H1 (cell line): ENCODE data around the gene ARHGAP5. TPM values are rescaled to one million over a fixed set of nuclear protein-coding genes. Genes with fewer than 3 reads are reported as not detected.
A peak's percentile ranks its signal among the peaks of the same experiment; 100 is the strongest.

ENCODE experiments used
- CTCF ChIA-PET: fragments of 300-600 bp; sonication (Branson Sonifier 250); formaldehyde crosslinking; loops from one replicate; lab custom pipeline; 2021; ENCODE audit not compliant: partially characterized antibody; lab: Charles Lee
- POLR2A ChIA-PET: fragments of 300-600 bp; sonication (Branson Sonifier 250); formaldehyde crosslinking; loops from one replicate; lab custom pipeline; 2021; ENCODE audit warnings: inconsistent platforms; ENCODE audit not compliant: partially characterized antibody; lab: Charles Lee
- DNase-seq, 2 experiments: peaks; one replicate each; pipeline versions ENCODE4 v3.0.0 to v3.0.0-alpha.2; 2010 to 2022; ENCODE audit warnings: low spot score in 2 of 2, low read depth in 1 of 2, mixed read lengths in 1 of 2
- FAIRE-seq: peaks from 2 replicates; lab custom pipeline; 2011; peaks lifted over from hg19 to GRCh38; lab: Jason Lieb, UNC
- H2AFZ ChIP-seq: 2 replicates; pipeline ENCODE4 v1.8.1; 2012; ENCODE audit warnings: low read length, inconsistent platforms
- H2AK5ac ChIP-seq: 2 replicates; pipeline ENCODE4 v1.6.1; 2013; ENCODE audit warnings: low read depth, low read length
- H2BK120ac ChIP-seq: replicated peaks from 2 replicates; pipeline ENCODE3; 2013; ENCODE audit warnings: low read depth, low read length, inconsistent platforms
- H2BK12ac ChIP-seq: 2 replicates; pipeline ENCODE4 v1.6.1; 2013; ENCODE audit warnings: low read depth, low read length
- H2BK15ac ChIP-seq: 2 replicates; pipeline ENCODE4 v1.6.1; 2013; ENCODE audit warnings: low read length
- H2BK20ac ChIP-seq: 2 replicates; pipeline ENCODE4 v1.6.1; 2013; ENCODE audit warnings: low read length
- H2BK5ac ChIP-seq: 2 replicates; pipeline ENCODE4 v1.6.1; 2013; ENCODE audit warnings: low read depth, low read length
- H3K14ac ChIP-seq: 2 replicates; pipeline ENCODE4 v1.6.1; 2013; ENCODE audit warnings: inconsistent platforms; ENCODE audit not compliant: insufficient read length
- H3K18ac ChIP-seq: 2 replicates; pipeline ENCODE4 v1.6.1; 2013; ENCODE audit warnings: low read length; ENCODE audit errors: extremely low read depth
- H3K23ac ChIP-seq: 2 replicates; pipeline ENCODE4 v1.6.1; 2013; ENCODE audit warnings: inconsistent platforms; ENCODE audit not compliant: insufficient read length
- H3K23me2 ChIP-seq: 2 replicates; pipeline ENCODE4 v1.6.1; 2013; ENCODE audit warnings: low read depth, low read length
- H3K27ac ChIP-seq: 2 replicates; pipeline ENCODE4 v1.6.1; 2011; ENCODE audit warnings: low read depth, low read length, inconsistent platforms
- H3K27me3 ChIP-seq, 4 experiments: replicated peaks in 1 of 4; 1 replicate in 1 of 4; 2 replicates in 3 of 4; pipeline versions ENCODE4 v1.6.1 to v1.8.1; 2011 to 2013; ENCODE audit warnings: low read length in 3 of 4, mild to moderate bottlenecking in 3 of 4, inconsistent platforms in 2 of 4, mixed read lengths in 2 of 4, moderate library complexity in 1 of 4; ENCODE audit not compliant: control insufficient read depth in 3 of 4, insufficient read depth in 3 of 4; ENCODE audit errors: extremely low read depth in 1 of 4
- H3K36me3 ChIP-seq, 4 experiments: 2 replicates each; pipeline versions ENCODE4 v1.6.1 to v1.8.1; 2011 to 2013; ENCODE audit warnings: mild to moderate bottlenecking in 4 of 4, low read length in 3 of 4, moderate library complexity in 2 of 4, control low read depth in 1 of 4, inconsistent platforms in 1 of 4; ENCODE audit not compliant: insufficient read depth in 4 of 4, control insufficient read depth in 2 of 4
- H3K4ac ChIP-seq: replicated peaks from 2 replicates; pipeline ENCODE3; 2013; ENCODE audit warnings: low read length, low read depth, mixed read lengths, inconsistent platforms; ENCODE audit not compliant: insufficient read length
- H3K4me1 ChIP-seq, 4 experiments: replicated peaks in 1 of 4; 1 replicate in 1 of 4; 2 replicates in 3 of 4; pipeline versions ENCODE4 v1.6.1 to v1.8.1; 2011 to 2013; ENCODE audit warnings: low read length in 3 of 4, inconsistent platforms in 2 of 4, mixed read lengths in 1 of 4; ENCODE audit not compliant: insufficient read depth in 4 of 4, control insufficient read depth in 3 of 4
- H3K4me2 ChIP-seq, 2 experiments: 2 replicates each; pipeline versions ENCODE4 v1.6.1 to v1.8.1; 2011 to 2013; ENCODE audit warnings: low read depth in 2 of 2, low read length in 2 of 2, control low read depth in 1 of 2, inconsistent platforms in 1 of 2, mild to moderate bottlenecking in 1 of 2; ENCODE audit not compliant: insufficient read depth in 1 of 2
- H3K4me3 ChIP-seq, 4 experiments: fragments of 200-600, 300-600 bp in 1 of 4; sonication (generic), shearing (Covaris generic), sonication (Bioruptor Twin) in 1 of 4; 2 replicates each; pipeline versions ENCODE4 v1.5.1 to v1.8.1; 2011 to 2016; ENCODE audit warnings: low read length in 4 of 4, low read depth in 3 of 4, control low read depth in 2 of 4, inconsistent platforms in 2 of 4, mild to moderate bottlenecking in 2 of 4, mixed read lengths in 1 of 4, moderate library complexity in 1 of 4; ENCODE audit not compliant: insufficient read depth in 2 of 4; ENCODE audit errors: extremely low read depth in 1 of 4
- H3K56ac ChIP-seq: replicated peaks from 2 replicates; pipeline ENCODE3; 2013; ENCODE audit warnings: low read depth, mild to moderate bottlenecking, mixed read lengths, low read length, inconsistent platforms; ENCODE audit not compliant: insufficient read length
- H3K79me1 ChIP-seq: 2 replicates; pipeline ENCODE4 v1.6.1; 2013; ENCODE audit warnings: low read depth, low read length, control low read depth
- H3K79me2 ChIP-seq, 2 experiments: 2 replicates each; pipeline versions ENCODE4 v1.6.1 to v1.8.1; 2012 to 2013; ENCODE audit warnings: low read length in 2 of 2, mild to moderate bottlenecking in 2 of 2, inconsistent platforms in 1 of 2; ENCODE audit not compliant: insufficient read depth in 2 of 2, control insufficient read depth in 1 of 2
- H3K9ac ChIP-seq, 4 experiments: replicated peaks in 1 of 4; 1 replicate in 1 of 4; 2 replicates in 3 of 4; pipeline versions ENCODE4 v1.6.1 to v1.8.1; 2011 to 2013; ENCODE audit warnings: low read depth in 3 of 4, low read length in 3 of 4, control low read depth in 2 of 4, mild to moderate bottlenecking in 2 of 4, moderate library complexity in 2 of 4, inconsistent platforms in 1 of 4; ENCODE audit errors: extremely low read depth in 1 of 4
- H3K9me3 ChIP-seq, 2 experiments: 2 replicates each; pipeline versions ENCODE4 v1.6.1 to v1.8.1; 2012 to 2013; ENCODE audit warnings: mild to moderate bottlenecking in 2 of 2, moderate library complexity in 2 of 2, control low read depth in 1 of 2, inconsistent platforms in 1 of 2, low read depth in 1 of 2, low read length in 1 of 2, mixed read lengths in 1 of 2; ENCODE audit not compliant: insufficient read depth in 2 of 2
- H4K20me1 ChIP-seq, 2 experiments: replicated peaks in 1 of 2; 2 replicates each; pipeline versions ENCODE3 to v1.8.1; 2011 to 2013; ENCODE audit warnings: inconsistent platforms in 2 of 2, low read length in 2 of 2, mild to moderate bottlenecking in 1 of 2; ENCODE audit not compliant: insufficient read depth in 2 of 2, control insufficient read depth in 1 of 2
- H4K5ac ChIP-seq: 2 replicates; pipeline ENCODE4 v1.6.1; 2013; ENCODE audit warnings: low read length, low read depth, mixed read lengths, inconsistent platforms; ENCODE audit not compliant: insufficient read length
- H4K8ac ChIP-seq: 2 replicates; pipeline ENCODE4 v1.8.0; 2013; ENCODE audit warnings: mild to moderate bottlenecking, moderate library complexity, low read length, inconsistent platforms; ENCODE audit not compliant: insufficient read depth; ENCODE audit errors: extremely low read depth
- H4K91ac ChIP-seq: replicated peaks from 2 replicates; pipeline ENCODE3; 2013; ENCODE audit warnings: low read length, mixed read lengths, inconsistent platforms; ENCODE audit not compliant: insufficient read length
- BCL11A ChIP-seq, 2 experiments: IDR thresholded peaks; one replicate each; pipeline ENCODE4 v1.6.1; 2011; ENCODE audit warnings: low read depth in 2 of 2, low read length in 2 of 2, mild to moderate bottlenecking in 2 of 2
- CEBPB ChIP-seq: IDR thresholded peaks from 2 replicates; pipeline ENCODE4 v1.6.1; 2012; ENCODE audit warnings: low read depth, low read length
- CHD2 ChIP-seq: IDR thresholded peaks from 2 replicates; pipeline ENCODE4 v1.6.1; 2012; ENCODE audit warnings: low read length, improper control_type of control experiment
- CTBP2 ChIP-seq: IDR thresholded peaks from 2 replicates; pipeline ENCODE4 v1.7.0; 2011; ENCODE audit warnings: borderline replicate concordance, mild to moderate bottlenecking, moderate library complexity, mixed read lengths, low read length; ENCODE audit not compliant: insufficient read depth, insufficient read length
- EGR1 ChIP-seq: IDR thresholded peaks from 2 replicates; pipeline ENCODE4 v1.6.1; 2011; ENCODE audit warnings: low read depth, low read length, borderline replicate concordance
- EZH2 ChIP-seq: fragments of 200-600 bp; sonication (generic); IDR thresholded peaks from 2 replicates; pipeline ENCODE4 v1.7.1; 2012; ENCODE audit warnings: low read depth, mild to moderate bottlenecking, moderate library complexity, low read length, inconsistent platforms; ENCODE audit not compliant: severe bottlenecking
- FOSL1 ChIP-seq: IDR thresholded peaks from 2 replicates; pipeline ENCODE4 v1.6.1; 2011; ENCODE audit warnings: mild to moderate bottlenecking, low read depth, low read length, moderate library complexity; ENCODE audit not compliant: insufficient read depth
- GTF2F1 ChIP-seq: IDR thresholded peaks from 2 replicates; pipeline ENCODE4 v1.6.1; 2012; ENCODE audit warnings: low read depth, low read length, improper control_type of control experiment, borderline replicate concordance
- KDM5A ChIP-seq: fragments of 200-600 bp; IDR thresholded peaks from 2 replicates; pipeline ENCODE4 v1.7.1; 2012; ENCODE audit warnings: mild to moderate bottlenecking, low read length, inconsistent platforms, mixed read lengths
- NANOG ChIP-seq: IDR thresholded peaks from 2 replicates; pipeline ENCODE4 v1.6.1; 2011; ENCODE audit warnings: low read length, low read depth, mild to moderate bottlenecking, inconsistent platforms; ENCODE audit not compliant: insufficient read depth, poor library complexity, severe bottlenecking
- RXRA ChIP-seq: IDR thresholded peaks from 2 replicates; pipeline ENCODE4 v1.6.1; 2011; ENCODE audit warnings: low read depth, mild to moderate bottlenecking, low read length, moderate library complexity; ENCODE audit not compliant: insufficient read depth
- SIN3A ChIP-seq, 2 experiments: IDR thresholded peaks in 1 of 2; conservative IDR thresholded peaks in 1 of 2; 2 replicates each; pipeline ENCODE4 v1.6.1; 2011 to 2012; ENCODE audit warnings: low read length in 2 of 2, improper control_type of control experiment in 1 of 2, low read depth in 1 of 2, mild to moderate bottlenecking in 1 of 2
- TAF1 ChIP-seq: IDR thresholded peaks from 2 replicates; pipeline ENCODE4 v1.6.1; 2011; ENCODE audit warnings: mild to moderate bottlenecking, low read depth, low read length
- TCF12 ChIP-seq: IDR thresholded peaks from 2 replicates; pipeline ENCODE4 v1.6.1; 2011; ENCODE audit warnings: low read depth, mild to moderate bottlenecking, low read length
- WGBS, 2 experiments: shearing (Covaris generic) in 1 of 2; methylation state at CpG; one replicate each; pipeline versions ENCODE4 v1.1.6 to v1.1.7; 2013 to 2015; ENCODE audit warnings: low lambda C conversion rate in 2 of 2, mixed read lengths in 2 of 2, inconsistent platforms in 1 of 2, low coverage in 1 of 2, missing lambda C conversion rate in 1 of 2; ENCODE audit not compliant: insufficient replicate concordance in 2 of 2, insufficient coverage in 1 of 2, insufficient read length in 1 of 2; ENCODE audit errors: extremely low coverage in 1 of 2, missing lambda C conversion rate in 1 of 2; 5-methylcytosine and 5-hydroxymethylcytosine counted together
- polyA plus RNA-seq, 7 experiments: library from polyadenylated mRNA; depleted of rRNA in 3 of 7; stranded (reverse) in 5 of 7; unstranded in 2 of 7; fragments of >200 nt in 5 of 7; fragments of 200-250 nt in 2 of 7; gene quantifications; 1 replicate in 5 of 7; 2 replicates in 1 of 7; 4 replicates in 1 of 7; pipeline versions ENCODE4 v1.2.1 to v1.2.3, GENCODE V29; 2011 to 2013; ENCODE audit warnings: missing spikeins in 2 of 7, mixed read lengths in 2 of 7
- total RNA-seq: library from RNA; stranded (reverse); fragmentation: NEBNext Ultra II Directional; extraction: Animal tissue kit (Norgen Biotek cat#: 25700); gene quantifications from 2 replicates; pipeline ENCODE4 v1.2.1, GENCODE V29; 2021

ARHGAP5 gene
- total and polyA plus RNA-seq, 2 of the 8 experiments (the other 6 are each of a cell fraction or from before 2014, with no cell fraction given): 7.8 to 77.3 TPM

- peaks cover 3 to 23% (median 7%) of the 10 kb centered on the region in 4 experiments; a peak in 4 of 8 replicates for H3K36me3 ChIP-seq
- H3K56ac ChIP-seq: no peak overlapping the region
- H2BK20ac ChIP-seq: no peak overlapping the region
- no peak overlapping the region for H3K18ac ChIP-seq
- ChIA-PET POLR2A (interaction anchor here (1.0 kb wide), 1 partner anchor 13 kb away, joined by 3 read pairs; the partner anchor contains the start of gene ARHGAP5), CTCF (no interaction called here)
- no peak overlapping the region for H2BK12ac ChIP-seq
- H4K8ac ChIP-seq: no peak overlapping the region
- H3K79me2 ChIP-seq: peaks cover 0 to 74% of the 10 kb centered on the region in 2 experiments; a peak in 3 of 4 replicates
- no peak overlapping the region for H3K14ac ChIP-seq
- no peak overlapping the region for H2BK15ac ChIP-seq
- H3K79me1 ChIP-seq: no peaks in the 10 kb centered on the region; the same call in 1 of the 2 replicates
- H3K9me3 ChIP-seq: no peaks in the 10 kb centered on the region
- no peak overlapping the region for H3K23ac ChIP-seq
- no peak overlapping the region for H3K9ac ChIP-seq
- H4K20me1 ChIP-seq: peaks cover 0 to 4% of the 10 kb centered on the region in 2 experiments
- H3K27ac ChIP-seq: no peak overlapping the region
- H3K4me2 ChIP-seq: no peak overlapping the region
- H3K4me1 ChIP-seq: peaks cover 0 to 4% (median 0%) of the 10 kb centered on the region in 4 experiments; a peak in 2 of 7 replicates
- no peak overlapping the region for H4K91ac ChIP-seq
- no peak overlapping the region for H2BK5ac ChIP-seq
- 93% methylated on average over 6 of the region's 6 CpGs; no CpG with 5 or more reads in 1 of the 2 experiments for WGBS, 2 experiments
- H2BK120ac ChIP-seq: no peak overlapping the region
- H2AFZ ChIP-seq: no peak overlapping the region
- H4K5ac ChIP-seq: no peak overlapping the region
- no peak overlapping the region for H3K4me3 ChIP-seq
- H3K23me2 ChIP-seq: no peaks in the 10 kb centered on the region; the same call in 1 of the 2 replicates
- no peak overlapping the region for H2AK5ac ChIP-seq
- DNase-seq (no peak), FAIRE-seq (peak; percentile 39)
- H3K4ac ChIP-seq: no peak overlapping the region
- H3K27me3 ChIP-seq: no peaks in the 10 kb centered on the region
- TF ChIP-seq RXRA: no peak
- no peak for TF ChIP-seq SIN3A (conservative IDR thresholded peaks at IDR 0.05 in 1 of 2, IDR thresholded peaks at IDR 0.05 in 1 of 2; ENCODE audit: low read depth in 1 of 2, low read length in 2 of 2)
- no peak for TF ChIP-seq GTF2F1
- TF ChIP-seq TAF1: no peak
- TF ChIP-seq KDM5A: no peak
- no peak for TF ChIP-seq EGR1
- TF ChIP-seq TCF12: no peak
- no peak for TF ChIP-seq NANOG
- TF ChIP-seq BCL11A (IDR thresholded peaks at IDR 0.05; ENCODE audit: low read depth in 2 of 2, low read length in 2 of 2): no peak
- TF ChIP-seq CTBP2: no peak
- TF ChIP-seq CEBPB: no peak
- no peak for TF ChIP-seq FOSL1
- TF ChIP-seq EZH2: no peak
- no peak for TF ChIP-seq CHD2
These were observed 13.6 kb downstream of the ARHGAP5 start for GRCh38 chr14:32090686-32091085.
